ENCODE measurements around the gene ID4.

Gene ID4

GRCh38 chr6:19836799-19837510 lies at the start of gene ID4:
Gene ID4, plus strand, starts transcription at chr6:19837370. Its CDS starts 385 bp downstream, at chr6:19837755.
- DNase-seq, result no peak

- DNase-seq, result no peak
Observed at GRCh38 chr6:19788686-19789085, 48.5 kb upstream of the ID4 start.

- DNase-seq, result no peak
Observed at GRCh38 chr6:19789100-19789803, 47.9 kb upstream of the ID4 start.

GRCh38 chr6:19791267-19791666 lies 45.9 kb upstream of the ID4 start:
- no peak for DNase-seq

- DNase-seq, result no peak
Observed at GRCh38 chr6:19795211-19795610, 42.0 kb upstream of the ID4 start.

- no peak for DNase-seq
Observed at GRCh38 chr6:19796452-19796851, 40.7 kb upstream of the ID4 start.

GRCh38 chr6:19798362-19798761 lies 38.8 kb upstream of the ID4 start:
- DNase-seq, result no peak

- no peak for DNase-seq
Observed at GRCh38 chr6:19802656-19803055, 34.5 kb upstream of the ID4 start.

GRCh38 chr6:19803331-19804204 lies 33.6 kb upstream of the ID4 start:
- no peak for DNase-seq

- DNase-seq, result peak; percentile 49
Observed at GRCh38 chr6:19804205-19805128, 32.7 kb upstream of the ID4 start.

- DNase-seq, result no peak
Observed at GRCh38 chr6:19805129-19805481, 32.1 kb upstream of the ID4 start.

- no peak for DNase-seq
Observed at GRCh38 chr6:19806971-19807396, 30.2 kb upstream of the ID4 start.

GRCh38 chr6:19811397-19812079 lies 25.6 kb upstream of the ID4 start:
- no peak for DNase-seq

GRCh38 chr6:19812512-19813119 lies 24.6 kb upstream of the ID4 start:
- no peak for DNase-seq

- no peak for DNase-seq
Observed at GRCh38 chr6:19818805-19819204, 18.4 kb upstream of the ID4 start.

- no peak for DNase-seq
Observed at GRCh38 chr6:19824058-19824807, 12.9 kb upstream of the ID4 start.

- DNase-seq, result no peak
Observed at GRCh38 chr6:19827247-19827646, 9.9 kb upstream of the ID4 start.

GRCh38 chr6:19827903-19828302 lies 9.3 kb upstream of the ID4 start:
- DNase-seq, result no peak

GRCh38 chr6:19830171-19830570 lies 7.0 kb upstream of the ID4 start:
- no peak for DNase-seq

GRCh38 chr6:19831358-19831757 lies 5.8 kb upstream of the ID4 start:
- no peak for DNase-seq

- DNase-seq, result no peak
Observed at GRCh38 chr6:19833947-19834346, 3.2 kb upstream of the ID4 start.
